Measurements from ENCODE around the gene ZNF681.
"Not testable (repeated sequence)": the region's sequence is repeated elsewhere in the genome, so short reads cannot be mapped to it uniquely, and the experiment has no call there.

Gene ZNF681

GRCh38 chr19:23764781-23765180 lies 6.1 kb upstream of the ZNF681 start:
- Histone ChIP-seq H3K4me3 (ENCODE audit: low read length in 2 of 2) (peak overlapping the region in 1 of 2 donors; percentile 98), H3K9ac (ENCODE audit: low read depth in 1 of 2, low read length in 2 of 2) (no peak overlapping the region), H3K4me1 (ENCODE audit: control insufficient read depth in 2 of 2, insufficient read depth in 2 of 2, low read length in 2 of 2) (peaks cover 0 to 4% of the 10 kb centered on the region in 2 donors), H3K36me3 (ENCODE audit: control insufficient read depth in 2 of 2, insufficient read depth in 2 of 2, low read length in 2 of 2) (peaks cover 2 to 3% of the 10 kb centered on the region in 2 donors), H3K9me3 (ENCODE audit: control insufficient read depth in 2 of 2, low read length in 2 of 2) (no peaks in the 10 kb centered on the region), H3K27me3 (ENCODE audit: control insufficient read depth in 2 of 2, insufficient read depth in 2 of 2, low read length in 2 of 2) (no peaks in the 10 kb centered on the region), H3K27ac (ENCODE audit: low read depth in 2 of 2, low read length in 2 of 2) (no peak overlapping the region)

GRCh38 chr19:23762884-23763711 lies 4.4 kb upstream of the ZNF681 start:
- Histone ChIP-seq H3K27ac (ENCODE audit: low read depth in 2 of 2, low read length in 2 of 2) (peak overlapping the region; percentile 87 to 91), H3K9me3 (ENCODE audit: control insufficient read depth in 2 of 2, low read length in 2 of 2) (no peaks in the 10 kb centered on the region), H3K4me3 (ENCODE audit: low read length in 2 of 2) (peak overlapping the region; percentile 81 to 98), H3K36me3 (ENCODE audit: control insufficient read depth in 2 of 2, insufficient read depth in 2 of 2, low read length in 2 of 2) (no peaks in the 10 kb centered on the region), H3K9ac (ENCODE audit: low read depth in 1 of 2, low read length in 2 of 2) (peak overlapping the region; percentile 86 to 87), H3K4me1 (ENCODE audit: control insufficient read depth in 2 of 2, insufficient read depth in 2 of 2, low read length in 2 of 2) (peaks cover under 1 to 4% of the 10 kb centered on the region in 2 donors), H3K27me3 (ENCODE audit: control insufficient read depth in 2 of 2, insufficient read depth in 2 of 2, low read length in 2 of 2) (no peaks in the 10 kb centered on the region)

- H3K27ac ChIP-seq (ENCODE audit: low read depth in 2 of 2, low read length in 2 of 2): peak overlapping the region; percentile 87 to 91
- H3K9ac ChIP-seq (ENCODE audit: low read depth in 1 of 2, low read length in 2 of 2): peak overlapping the region; percentile 86 to 87
- H3K9me3 ChIP-seq (ENCODE audit: control insufficient read depth in 2 of 2, low read length in 2 of 2): no peaks in the 10 kb centered on the region
- peaks cover 3 to 4% of the 10 kb centered on the region in 2 donors for H3K4me1 ChIP-seq (ENCODE audit: control insufficient read depth in 2 of 2, insufficient read depth in 2 of 2, low read length in 2 of 2)
- peak overlapping the region; percentile 81 to 98 for H3K4me3 ChIP-seq (ENCODE audit: low read length in 2 of 2)
- H3K27me3 ChIP-seq (ENCODE audit: control insufficient read depth in 2 of 2, insufficient read depth in 2 of 2, low read length in 2 of 2): no peaks in the 10 kb centered on the region
- H3K36me3 ChIP-seq (ENCODE audit: control insufficient read depth in 2 of 2, insufficient read depth in 2 of 2, low read length in 2 of 2): no peaks in the 10 kb centered on the region
Measured at GRCh38 chr19:23762548-23762883, 3.8 kb upstream of the ZNF681 start.

- not testable (repeated sequence) for H3K9ac ChIP-seq (ENCODE audit: low read depth in 1 of 2, low read length in 2 of 2); H3K9me3 ChIP-seq (ENCODE audit: control insufficient read depth in 2 of 2, low read length in 2 of 2); H3K27me3 ChIP-seq (ENCODE audit: control insufficient read depth in 2 of 2, insufficient read depth in 2 of 2, low read length in 2 of 2); H3K4me1 ChIP-seq (ENCODE audit: control insufficient read depth in 2 of 2, insufficient read depth in 2 of 2, low read length in 2 of 2); H3K4me3 ChIP-seq (ENCODE audit: low read length in 2 of 2); H3K27ac ChIP-seq (ENCODE audit: low read depth in 2 of 2, low read length in 2 of 2); H3K36me3 ChIP-seq (ENCODE audit: control insufficient read depth in 2 of 2, insufficient read depth in 2 of 2, low read length in 2 of 2)
Measured at GRCh38 chr19:23760326-23760725, 1.6 kb upstream of the ZNF681 start.

- not testable (repeated sequence) for H3K27ac ChIP-seq (ENCODE audit: low read depth in 2 of 2, low read length in 2 of 2); H3K9ac ChIP-seq (ENCODE audit: low read depth in 1 of 2, low read length in 2 of 2); H3K4me3 ChIP-seq (ENCODE audit: low read length in 2 of 2); H3K27me3 ChIP-seq (ENCODE audit: control insufficient read depth in 2 of 2, insufficient read depth in 2 of 2, low read length in 2 of 2); H3K4me1 ChIP-seq (ENCODE audit: control insufficient read depth in 2 of 2, insufficient read depth in 2 of 2, low read length in 2 of 2)
- H3K36me3 ChIP-seq (ENCODE audit: control insufficient read depth in 2 of 2, insufficient read depth in 2 of 2, low read length in 2 of 2): peaks cover 14 to 15% of the 10 kb centered on the region in 2 donors
- H3K9me3 ChIP-seq (ENCODE audit: control insufficient read depth in 2 of 2, low read length in 2 of 2): peaks cover 23 to 31% of the 10 kb centered on the region in 2 donors
Measured at GRCh38 chr19:23743633-23744232, 15.0 kb downstream of the ZNF681 start.

GRCh38 chr19:23730729-23731465 lies 27.8 kb downstream of the ZNF681 start:
- not testable (repeated sequence) for H3K9ac ChIP-seq (ENCODE audit: low read depth in 1 of 2, low read length in 2 of 2); H3K4me1 ChIP-seq (ENCODE audit: control insufficient read depth in 2 of 2, insufficient read depth in 2 of 2, low read length in 2 of 2); H3K36me3 ChIP-seq (ENCODE audit: control insufficient read depth in 2 of 2, insufficient read depth in 2 of 2, low read length in 2 of 2); H3K27me3 ChIP-seq (ENCODE audit: control insufficient read depth in 2 of 2, insufficient read depth in 2 of 2, low read length in 2 of 2); H3K4me3 ChIP-seq (ENCODE audit: low read length in 2 of 2); H3K9me3 ChIP-seq (ENCODE audit: control insufficient read depth in 2 of 2, low read length in 2 of 2); H3K27ac ChIP-seq (ENCODE audit: low read depth in 2 of 2, low read length in 2 of 2)

GRCh38 chr19:23724161-23724560 lies 34.5 kb downstream of the ZNF681 start:
- H3K9ac ChIP-seq (ENCODE audit: low read depth in 1 of 2, low read length in 2 of 2); H3K27ac ChIP-seq (ENCODE audit: low read depth in 2 of 2, low read length in 2 of 2); H3K36me3 ChIP-seq (ENCODE audit: control insufficient read depth in 2 of 2, insufficient read depth in 2 of 2, low read length in 2 of 2); H3K4me1 ChIP-seq (ENCODE audit: control insufficient read depth in 2 of 2, insufficient read depth in 2 of 2, low read length in 2 of 2); H3K27me3 ChIP-seq (ENCODE audit: control insufficient read depth in 2 of 2, insufficient read depth in 2 of 2, low read length in 2 of 2); H3K9me3 ChIP-seq (ENCODE audit: control insufficient read depth in 2 of 2, low read length in 2 of 2): not testable (repeated sequence)
- peak overlapping the region in 1 of 2 donors; percentile 26 for H3K4me3 ChIP-seq (ENCODE audit: low read length in 2 of 2)

GRCh38 chr19:23718802-23719201 lies 39.9 kb downstream of the ZNF681 start:
- no peaks in the 10 kb centered on the region for H3K27me3 ChIP-seq (ENCODE audit: control insufficient read depth in 2 of 2, insufficient read depth in 2 of 2, low read length in 2 of 2)
- H3K9me3 ChIP-seq (ENCODE audit: control insufficient read depth in 2 of 2, low read length in 2 of 2): no peaks in the 10 kb centered on the region
- no peak overlapping the region for H3K4me3 ChIP-seq (ENCODE audit: low read length in 2 of 2)
- H3K9ac ChIP-seq (ENCODE audit: low read depth in 1 of 2, low read length in 2 of 2): no peak overlapping the region
- no peak overlapping the region for H3K27ac ChIP-seq (ENCODE audit: low read depth in 2 of 2, low read length in 2 of 2)
- H3K4me1 ChIP-seq (ENCODE audit: control insufficient read depth in 2 of 2, insufficient read depth in 2 of 2, low read length in 2 of 2): no peaks in the 10 kb centered on the region
- H3K36me3 ChIP-seq (ENCODE audit: control insufficient read depth in 2 of 2, insufficient read depth in 2 of 2, low read length in 2 of 2): no peaks in the 10 kb centered on the region

GRCh38 chr19:23716792-23717191 lies 41.9 kb downstream of the ZNF681 start:
- H3K4me1 ChIP-seq (ENCODE audit: control insufficient read depth in 2 of 2, insufficient read depth in 2 of 2, low read length in 2 of 2): no peaks in the 10 kb centered on the region
- H3K27me3 ChIP-seq (ENCODE audit: control insufficient read depth in 2 of 2, insufficient read depth in 2 of 2, low read length in 2 of 2): no peaks in the 10 kb centered on the region
- H3K4me3 ChIP-seq (ENCODE audit: low read length in 2 of 2): no peak overlapping the region
- no peaks in the 10 kb centered on the region for H3K9me3 ChIP-seq (ENCODE audit: control insufficient read depth in 2 of 2, low read length in 2 of 2)
- no peaks in the 10 kb centered on the region for H3K36me3 ChIP-seq (ENCODE audit: control insufficient read depth in 2 of 2, insufficient read depth in 2 of 2, low read length in 2 of 2)
- no peak overlapping the region for H3K27ac ChIP-seq (ENCODE audit: low read depth in 2 of 2, low read length in 2 of 2)
- H3K9ac ChIP-seq (ENCODE audit: low read depth in 1 of 2, low read length in 2 of 2): no peak overlapping the region

- no peaks in the 10 kb centered on the region for H3K36me3 ChIP-seq (ENCODE audit: control insufficient read depth in 2 of 2, insufficient read depth in 2 of 2, low read length in 2 of 2)
- H3K9ac ChIP-seq (ENCODE audit: low read depth in 1 of 2, low read length in 2 of 2): no peak overlapping the region
- H3K4me1 ChIP-seq (ENCODE audit: control insufficient read depth in 2 of 2, insufficient read depth in 2 of 2, low read length in 2 of 2): no peaks in the 10 kb centered on the region
- H3K9me3 ChIP-seq (ENCODE audit: control insufficient read depth in 2 of 2, low read length in 2 of 2): no peaks in the 10 kb centered on the region
- H3K27me3 ChIP-seq (ENCODE audit: control insufficient read depth in 2 of 2, insufficient read depth in 2 of 2, low read length in 2 of 2): no peaks in the 10 kb centered on the region
- no peak overlapping the region for H3K27ac ChIP-seq (ENCODE audit: low read depth in 2 of 2, low read length in 2 of 2)
- H3K4me3 ChIP-seq (ENCODE audit: low read length in 2 of 2): no peak overlapping the region
Measured at GRCh38 chr19:23709347-23709746, 49.3 kb downstream of the ZNF681 start.

All from mucosa of rectum (tissue), 2 donors.